Stimulated activated memory B cell treated with anti-CD40 and anti-IgM and Interleukin-4, amounts not matched to agents 10 μg/mL and 1 μg/mL and 100 μg/mL, for 72 hours (primary cell): ENCODE measurements around the gene LIN37.

Source experiments
- ATAC-seq: fragments of 150-1000 bp; cut with Tn5 transposase; 2 replicates; pipeline ENCODE4 v1.10.0; 2021
- H3K27ac Mint-ChIP-seq: one replicate; pipeline ENCODE4 v1.8.0; 2022; ENCODE audit warnings: mild to moderate bottlenecking, mixed read lengths
- H3K27me3 Mint-ChIP-seq: one replicate; pipeline ENCODE4 v1.8.0; 2022; ENCODE audit warnings: mixed read lengths
- H3K36me3 Mint-ChIP-seq: one replicate; pipeline ENCODE4 v1.8.0; 2022; ENCODE audit warnings: mixed read lengths
- H3K4me1 Mint-ChIP-seq: one replicate; pipeline ENCODE4 v1.8.0; 2022; ENCODE audit warnings: mixed read lengths
- H3K4me3 Mint-ChIP-seq: one replicate; pipeline ENCODE4 v1.8.0; 2022; ENCODE audit warnings: mild to moderate bottlenecking, moderate library complexity, mixed read lengths
- H3K9me3 Mint-ChIP-seq: one replicate; pipeline ENCODE4 v1.8.0; 2022; ENCODE audit warnings: mixed read lengths

LIN37 gene

DNA sequence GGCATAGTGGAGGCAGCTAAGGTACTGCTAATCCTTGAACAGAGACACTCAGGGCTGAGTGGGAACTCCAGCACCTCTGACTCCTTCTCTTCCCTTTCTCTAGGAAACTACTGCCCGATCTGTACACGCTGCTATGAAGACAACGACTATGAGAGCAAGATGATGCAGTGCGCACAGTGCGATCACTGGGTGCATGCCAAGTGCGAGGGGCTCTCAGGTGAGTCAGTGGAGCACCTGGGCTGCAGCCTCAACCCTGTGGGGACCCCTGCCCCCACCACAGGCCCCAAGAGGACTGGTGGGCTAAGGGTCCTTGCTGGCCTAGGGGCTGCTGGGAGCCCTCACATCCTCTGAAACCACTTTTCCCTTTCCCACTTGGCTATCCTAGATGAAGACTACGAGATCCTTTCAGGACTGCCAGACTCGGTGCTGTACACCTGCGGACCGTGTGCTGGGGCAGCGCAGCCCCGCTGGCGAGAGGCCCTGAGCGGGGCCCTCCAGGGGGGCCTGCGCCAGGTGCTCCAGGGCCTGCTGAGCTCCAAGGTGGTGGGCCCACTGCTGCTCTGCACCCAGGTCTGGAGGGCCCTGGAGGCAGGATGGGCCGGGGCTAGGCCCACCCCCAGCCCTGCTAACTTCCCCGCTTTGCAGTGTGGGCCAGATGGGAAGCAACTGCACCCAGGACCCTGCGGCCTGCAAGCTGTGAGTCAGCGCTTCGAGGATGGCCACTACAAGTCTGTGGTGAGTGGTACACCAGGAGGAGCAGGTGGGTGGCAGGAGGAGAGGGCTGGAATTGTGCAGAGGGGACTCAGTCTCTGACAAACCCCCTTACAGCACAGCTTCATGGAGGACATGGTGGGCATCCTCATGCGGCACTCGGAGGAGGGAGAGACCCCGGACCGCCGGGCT, 21.1 kb upstream of the LIN37 start:
- Mint-ChIP-seq H3K4me3 (no peak overlapping the region), H3K27me3 (no peaks in the 10 kb centered on the region), H3K27ac (no peak overlapping the region), H3K9me3 (no peaks in the 10 kb centered on the region), H3K4me1 (peaks cover 3% of the 10 kb centered on the region), H3K36me3 (peaks cover 84% of the 10 kb centered on the region)
- ATAC-seq: no peak

DNA sequence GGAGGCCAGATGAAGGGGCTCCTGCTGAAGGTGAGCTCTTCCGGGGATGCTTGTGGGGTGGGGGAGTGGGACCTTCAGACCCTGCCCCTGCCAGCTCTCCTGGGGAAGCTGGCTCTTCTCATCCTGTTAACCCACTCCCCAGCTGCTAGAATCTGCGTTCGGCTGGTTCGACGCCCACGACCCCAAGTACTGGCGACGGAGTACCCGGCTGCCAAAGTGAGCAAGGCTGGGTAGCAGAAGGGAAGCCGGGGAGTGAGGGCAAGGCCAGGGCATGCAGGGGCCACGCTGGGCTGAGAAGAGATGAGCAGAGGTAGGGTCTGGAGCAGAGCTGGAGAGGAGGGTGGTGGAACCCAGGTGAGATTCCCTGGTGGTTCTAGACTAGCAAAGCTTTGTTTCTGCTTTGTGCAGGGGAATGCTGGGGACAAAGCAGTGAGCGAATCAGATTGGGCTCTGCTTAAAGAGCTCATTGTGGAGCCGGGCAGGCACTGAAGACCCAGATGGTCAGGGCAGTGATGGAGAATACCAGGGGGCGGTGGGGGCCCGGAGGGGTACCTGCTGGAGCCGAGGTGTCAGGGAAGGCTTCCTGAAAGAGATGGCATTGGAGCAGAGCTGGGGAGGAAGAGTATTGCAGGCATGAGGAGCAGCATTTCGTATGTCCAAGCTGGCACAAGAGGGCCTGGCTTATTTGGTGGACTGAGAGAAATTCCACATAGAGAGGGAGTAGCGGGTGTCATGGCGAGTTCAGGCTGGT, 20.2 kb upstream of the LIN37 start:
- peaks cover 79% of the 10 kb centered on the region for H3K36me3 Mint-ChIP-seq

DNA sequence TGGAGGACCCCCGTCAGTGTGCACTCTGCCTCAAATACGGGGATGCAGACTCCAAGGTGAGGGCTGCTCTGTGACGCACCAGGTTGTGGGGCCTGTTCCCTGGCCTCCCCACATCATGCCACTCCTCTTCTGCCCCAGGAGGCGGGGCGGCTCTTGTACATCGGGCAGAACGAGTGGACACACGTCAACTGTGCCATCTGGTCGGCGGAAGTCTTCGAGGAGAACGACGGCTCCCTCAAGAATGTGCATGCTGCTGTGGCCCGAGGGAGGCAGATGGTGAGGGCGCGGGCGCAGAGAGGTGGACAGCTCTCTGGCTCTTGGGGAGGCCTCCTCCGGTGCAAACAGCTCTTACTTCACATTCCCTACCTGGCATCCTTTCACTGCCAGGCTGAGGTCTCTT, 19.4 kb upstream of the LIN37 start:
- Mint-ChIP-seq H3K4me3 (no peak overlapping the region), H3K4me1 (peaks cover 5% of the 10 kb centered on the region), H3K9me3 (no peaks in the 10 kb centered on the region), H3K36me3 (peaks cover 76% of the 10 kb centered on the region), H3K27me3 (no peaks in the 10 kb centered on the region), H3K27ac (no peak overlapping the region)
- no peak for ATAC-seq

More for the DNA sequence above, 20.2 kb upstream of the LIN37 start:
- H3K4me1 Mint-ChIP-seq: no peaks in the 10 kb centered on the region
- H3K9me3 Mint-ChIP-seq: no peaks in the 10 kb centered on the region
- ATAC-seq: no peak
- H3K4me3 Mint-ChIP-seq: no peak overlapping the region
- H3K27ac Mint-ChIP-seq: no peak overlapping the region
- no peaks in the 10 kb centered on the region for H3K27me3 Mint-ChIP-seq

DNA sequence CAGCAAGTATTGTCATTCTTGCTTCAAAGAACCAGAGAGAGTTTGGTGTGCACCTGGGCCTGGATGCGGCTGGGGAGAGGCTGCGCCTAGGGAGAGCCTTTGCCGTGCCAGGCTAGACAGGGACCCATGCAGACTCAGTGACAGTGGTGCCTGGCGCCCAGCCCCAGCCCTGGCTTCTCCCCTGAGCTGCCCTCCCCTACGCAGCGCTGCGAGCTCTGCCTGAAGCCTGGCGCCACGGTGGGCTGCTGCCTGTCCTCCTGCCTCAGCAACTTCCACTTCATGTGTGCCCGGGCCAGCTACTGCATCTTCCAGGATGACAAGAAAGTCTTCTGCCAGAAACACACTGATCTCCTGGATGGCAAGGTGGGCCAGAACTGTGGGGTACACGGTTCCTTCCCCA, 18.6 kb upstream of the LIN37 start:
- H3K9me3 Mint-ChIP-seq: no peaks in the 10 kb centered on the region
- H3K36me3 Mint-ChIP-seq: peaks cover 80% of the 10 kb centered on the region

DNA sequence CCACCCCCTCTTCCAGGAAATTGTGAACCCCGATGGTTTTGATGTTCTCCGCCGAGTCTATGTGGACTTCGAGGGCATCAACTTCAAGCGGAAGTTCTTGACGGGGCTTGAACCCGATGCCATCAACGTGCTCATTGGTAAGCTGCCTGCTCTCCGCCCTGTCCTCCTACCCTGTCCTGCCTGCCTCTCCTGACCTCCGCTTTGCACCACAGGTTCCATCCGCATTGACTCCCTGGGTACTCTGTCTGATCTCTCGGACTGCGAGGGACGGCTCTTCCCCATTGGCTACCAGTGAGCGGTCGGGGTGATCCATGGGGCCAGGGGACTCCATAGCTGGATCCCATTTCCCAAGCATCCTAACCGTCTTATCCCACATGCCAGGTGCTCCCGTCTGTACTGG, 18.1 kb upstream of the LIN37 start:
- Mint-ChIP-seq H3K9me3 (no peaks in the 10 kb centered on the region), H3K4me1 (peaks cover 13% of the 10 kb centered on the region), H3K4me3 (no peak overlapping the region), H3K27me3 (no peaks in the 10 kb centered on the region), H3K27ac (no peak overlapping the region), H3K36me3 (peaks cover 78% of the 10 kb centered on the region)
- no peak for ATAC-seq

More for the DNA sequence above, 18.6 kb upstream of the LIN37 start:
- H3K4me1 Mint-ChIP-seq: peaks cover 12% of the 10 kb centered on the region
- no peaks in the 10 kb centered on the region for H3K27me3 Mint-ChIP-seq
- ATAC-seq: no peak
- H3K4me3 Mint-ChIP-seq: no peak overlapping the region
- H3K27ac Mint-ChIP-seq: no peak overlapping the region

DNA sequence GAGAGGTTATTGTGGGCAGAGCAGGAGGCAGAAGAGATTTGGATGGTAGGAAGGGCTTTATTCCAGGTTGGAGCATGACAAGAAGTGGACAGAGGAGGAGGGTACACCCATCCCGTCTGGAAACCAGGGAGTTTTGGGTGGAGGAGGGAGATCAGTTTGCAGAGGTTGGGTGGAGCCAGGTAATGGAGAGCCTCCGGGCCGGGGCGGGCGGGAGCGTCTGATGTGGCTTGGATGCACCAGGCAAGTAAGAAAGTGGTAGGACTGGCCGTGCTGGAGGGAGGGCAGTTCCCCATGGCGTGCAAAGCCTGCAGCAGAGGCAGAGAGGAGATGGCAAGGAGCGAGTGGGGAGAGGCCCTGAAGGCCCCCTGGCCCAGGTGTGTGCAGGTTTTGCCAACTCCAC, 17.0 kb upstream of the LIN37 start:
- no peaks in the 10 kb centered on the region for H3K27me3 Mint-ChIP-seq
- H3K36me3 Mint-ChIP-seq: peaks cover 77% of the 10 kb centered on the region
- no peak overlapping the region for H3K27ac Mint-ChIP-seq
- H3K4me1 Mint-ChIP-seq: peaks cover 16% of the 10 kb centered on the region
- H3K4me3 Mint-ChIP-seq: no peak overlapping the region
- no peak for ATAC-seq
- no peaks in the 10 kb centered on the region for H3K9me3 Mint-ChIP-seq

DNA sequence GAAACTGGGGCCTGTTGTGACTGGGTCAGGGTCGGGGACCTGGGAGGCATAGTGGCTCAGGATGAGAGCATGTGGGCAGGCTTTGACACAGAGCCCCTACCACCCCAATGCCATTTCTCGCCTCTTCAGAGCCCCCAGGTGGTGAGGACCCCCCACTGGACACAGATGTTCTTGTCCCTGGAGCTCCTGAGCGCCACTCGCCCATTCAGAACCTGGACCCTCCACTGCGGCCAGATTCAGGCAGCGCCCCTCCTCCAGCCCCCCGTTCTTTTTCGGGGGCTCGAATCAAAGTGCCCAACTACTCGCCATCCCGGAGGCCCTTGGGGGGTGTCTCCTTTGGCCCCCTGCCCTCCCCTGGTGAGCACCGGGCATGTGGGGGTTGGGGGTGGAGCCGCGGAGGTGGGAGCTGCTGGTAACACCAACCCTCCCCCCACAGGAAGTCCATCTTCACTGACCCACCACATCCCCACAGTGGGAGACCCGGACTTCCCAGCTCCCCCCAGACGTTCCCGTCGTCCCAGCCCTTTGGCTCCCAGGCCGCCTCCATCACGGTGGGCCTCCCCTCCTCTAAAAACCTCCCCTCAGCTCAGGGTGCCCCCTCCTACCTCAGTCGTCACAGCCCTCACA, 16.5 kb upstream of the LIN37 start:
- H3K27ac Mint-ChIP-seq: no peak overlapping the region
- H3K4me1 Mint-ChIP-seq: peaks cover 21% of the 10 kb centered on the region
- ATAC-seq: no peak
- no peaks in the 10 kb centered on the region for H3K9me3 Mint-ChIP-seq
- H3K27me3 Mint-ChIP-seq: no peaks in the 10 kb centered on the region
- peaks cover 78% of the 10 kb centered on the region for H3K36me3 Mint-ChIP-seq
- H3K4me3 Mint-ChIP-seq: no peak overlapping the region

DNA sequence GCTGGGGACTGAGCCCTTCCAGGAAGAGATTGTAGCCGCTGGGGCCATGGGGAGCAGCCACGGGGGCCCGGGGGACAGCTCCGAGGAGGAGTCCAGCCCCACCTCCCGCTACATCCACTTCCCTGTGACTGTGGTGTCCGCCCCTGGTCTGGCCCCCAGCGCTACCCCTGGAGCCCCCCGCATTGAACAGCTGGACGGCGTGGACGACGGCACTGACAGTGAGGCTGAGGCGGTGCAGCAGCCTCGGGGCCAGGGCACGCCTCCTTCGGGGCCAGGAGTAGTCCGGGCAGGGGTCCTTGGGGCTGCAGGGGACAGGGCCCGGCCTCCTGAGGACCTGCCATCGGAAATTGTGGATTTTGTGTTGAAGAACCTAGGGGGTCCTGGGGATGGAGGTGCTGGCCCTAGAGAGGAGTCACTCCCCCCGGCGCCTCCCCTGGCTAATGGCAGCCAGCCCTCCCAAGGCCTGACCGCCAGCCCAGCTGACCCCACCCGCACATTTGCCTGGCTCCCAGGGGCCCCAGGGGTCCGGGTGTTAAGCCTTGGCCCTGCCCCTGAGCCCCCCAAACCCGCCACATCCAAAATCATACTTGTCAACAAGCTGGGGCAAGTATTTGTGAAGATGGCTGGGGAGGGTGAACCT, 15.7 kb upstream of the LIN37 start:
- Mint-ChIP-seq H3K27me3 (no peaks in the 10 kb centered on the region), H3K4me1 (peaks cover 29% of the 10 kb centered on the region), H3K36me3 (peaks cover 83% of the 10 kb centered on the region), H3K4me3 (no peak overlapping the region), H3K27ac (no peak overlapping the region), H3K9me3 (no peaks in the 10 kb centered on the region)
- no peak for ATAC-seq

DNA sequence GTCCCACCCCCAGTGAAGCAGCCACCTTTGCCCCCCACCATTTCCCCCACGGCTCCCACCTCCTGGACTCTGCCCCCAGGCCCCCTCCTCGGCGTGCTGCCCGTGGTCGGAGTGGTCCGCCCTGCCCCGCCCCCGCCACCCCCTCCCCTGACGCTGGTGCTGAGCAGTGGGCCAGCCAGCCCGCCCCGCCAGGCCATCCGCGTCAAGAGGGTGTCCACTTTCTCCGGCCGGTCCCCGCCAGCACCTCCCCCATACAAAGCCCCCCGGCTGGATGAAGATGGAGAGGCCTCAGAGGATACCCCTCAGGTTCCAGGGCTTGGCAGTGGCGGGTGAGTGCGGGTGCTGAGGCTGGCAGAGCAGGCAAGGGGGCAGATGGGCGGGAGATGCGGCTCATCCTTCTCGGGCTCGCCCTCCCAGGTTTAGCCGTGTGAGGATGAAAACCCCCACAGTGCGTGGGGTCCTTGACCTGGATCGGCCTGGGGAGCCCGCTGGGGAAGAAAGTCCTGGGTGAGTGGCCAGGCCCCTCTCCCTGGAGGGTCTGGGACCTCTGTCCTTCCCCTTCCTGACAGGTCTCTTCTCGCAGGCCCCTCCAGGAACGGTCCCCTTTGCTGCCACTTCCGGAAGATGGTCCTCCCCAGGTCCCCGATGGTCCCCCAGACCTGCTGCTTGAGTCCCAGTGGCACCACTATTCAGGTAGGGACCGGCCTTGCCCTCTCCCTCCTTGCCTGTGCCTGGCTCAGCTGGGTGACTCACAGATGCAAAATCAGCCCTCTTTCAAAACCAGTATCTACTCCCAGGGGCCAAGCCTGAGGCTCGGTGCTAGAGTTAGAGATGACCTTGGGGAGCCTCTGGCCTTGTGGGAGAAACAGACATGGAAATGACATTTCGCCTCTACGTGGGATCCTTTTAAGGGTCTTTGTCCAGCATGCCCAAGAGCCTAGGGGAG, 14.9 kb upstream of the LIN37 start:
- no peak overlapping the region for H3K4me3 Mint-ChIP-seq
- H3K27ac Mint-ChIP-seq: peak overlapping the region; percentile 18
- H3K36me3 Mint-ChIP-seq: peaks cover 79% of the 10 kb centered on the region
- H3K9me3 Mint-ChIP-seq: no peaks in the 10 kb centered on the region
- peaks cover 31% of the 10 kb centered on the region for H3K4me1 Mint-ChIP-seq
- H3K27me3 Mint-ChIP-seq: no peaks in the 10 kb centered on the region
- no peak for ATAC-seq

DNA sequence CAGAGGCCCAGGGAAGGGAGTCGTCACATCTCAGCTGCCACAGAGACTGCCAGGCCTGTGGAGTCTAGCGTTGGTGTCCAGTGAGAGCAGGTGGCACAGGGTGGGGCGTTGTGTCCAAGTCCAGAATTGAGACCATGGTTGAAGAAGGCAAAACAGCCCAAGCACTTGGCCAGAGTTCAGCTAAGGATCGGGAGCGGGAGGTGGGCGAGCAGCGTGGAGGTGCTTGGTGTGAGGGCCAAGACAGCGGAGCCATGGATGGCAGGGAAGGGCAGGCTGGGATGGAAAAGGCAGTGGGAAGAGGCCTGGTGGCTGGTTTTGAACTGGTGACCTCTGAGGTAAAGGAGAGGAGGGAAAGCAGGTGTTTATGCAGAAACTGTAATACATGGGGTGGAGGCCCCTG, 14.1 kb upstream of the LIN37 start:
- no peak overlapping the region for H3K4me3 Mint-ChIP-seq
- H3K27ac Mint-ChIP-seq: peak overlapping the region; percentile 18
- H3K4me1 Mint-ChIP-seq: peaks cover 39% of the 10 kb centered on the region
- no peaks in the 10 kb centered on the region for H3K9me3 Mint-ChIP-seq
- peaks cover 76% of the 10 kb centered on the region for H3K36me3 Mint-ChIP-seq
- ATAC-seq: no peak
- H3K27me3 Mint-ChIP-seq: no peaks in the 10 kb centered on the region

DNA sequence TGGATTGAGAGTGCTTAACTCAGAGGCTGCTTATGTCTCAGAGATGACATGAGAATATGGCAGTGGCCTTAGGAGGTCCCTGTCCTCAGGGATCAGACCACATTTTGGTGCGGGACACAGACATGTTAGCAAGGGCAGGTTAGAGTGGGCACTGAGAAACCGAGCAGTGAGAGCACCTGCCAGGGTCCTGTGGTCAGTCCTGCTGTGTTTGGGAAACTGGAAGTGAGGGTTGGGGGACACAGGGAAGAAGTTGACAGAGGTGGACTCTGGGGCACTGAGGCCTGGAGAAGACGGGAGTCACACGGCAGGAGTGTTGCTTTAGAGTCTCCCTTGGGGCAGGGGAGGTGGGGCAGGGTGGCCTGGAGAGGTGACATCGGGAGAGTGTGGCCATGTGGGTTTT, 13.5 kb upstream of the LIN37 start:
- ATAC-seq: no peak
- Mint-ChIP-seq H3K9me3 (no peaks in the 10 kb centered on the region), H3K4me1 (peaks cover 45% of the 10 kb centered on the region), H3K36me3 (peaks cover 71% of the 10 kb centered on the region), H3K27ac (peak overlapping the region; percentile 18), H3K4me3 (no peak overlapping the region), H3K27me3 (no peaks in the 10 kb centered on the region)

DNA sequence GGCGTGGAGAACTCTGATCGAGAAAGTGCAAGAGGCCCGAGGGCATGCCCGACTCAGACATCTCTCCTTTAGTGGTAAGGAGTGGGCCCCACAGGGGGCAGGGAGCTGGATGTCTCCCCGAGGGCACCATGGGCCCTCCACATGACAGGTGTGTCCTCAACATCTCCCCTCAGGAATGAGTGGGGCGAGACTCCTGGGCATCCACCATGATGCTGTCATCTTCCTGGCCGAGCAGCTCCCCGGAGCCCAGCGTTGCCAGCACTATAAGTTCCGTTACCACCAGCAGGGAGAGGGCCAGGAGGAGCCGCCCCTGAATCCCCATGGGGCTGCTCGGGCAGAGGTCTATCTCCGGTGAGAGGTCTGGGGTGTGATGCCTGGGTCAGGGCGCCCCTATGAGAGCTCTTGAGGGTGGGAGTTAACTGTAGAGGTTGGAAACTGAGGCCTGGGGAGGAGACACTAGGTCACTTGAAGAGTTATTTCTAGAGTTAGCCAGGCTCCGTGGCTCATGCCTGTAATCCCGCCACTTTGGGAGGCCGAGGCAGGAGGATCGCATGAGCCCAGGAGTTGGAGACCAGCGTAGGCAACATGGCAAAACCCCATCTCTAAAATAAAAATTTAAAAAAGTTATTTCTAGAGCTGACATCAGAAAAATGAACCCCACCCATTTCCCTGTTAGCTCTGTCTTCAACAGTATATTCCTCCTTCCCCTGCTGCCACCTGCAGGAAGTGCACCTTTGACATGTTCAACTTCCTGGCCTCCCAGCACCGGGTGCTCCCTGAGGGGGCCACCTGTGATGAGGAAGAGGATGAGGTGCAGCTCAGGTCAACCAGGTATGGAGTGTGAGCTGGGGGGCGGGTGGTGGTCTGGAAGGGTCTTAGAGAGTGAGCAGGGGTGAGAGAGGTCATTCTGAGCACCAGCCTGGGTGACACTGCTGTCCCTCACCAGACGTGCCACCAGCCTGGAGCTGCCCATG, 11.2 kb upstream of the LIN37 start:
- H3K27me3 Mint-ChIP-seq: no peaks in the 10 kb centered on the region
- H3K4me1 Mint-ChIP-seq: peaks cover 54% of the 10 kb centered on the region
- peak overlapping the region; percentile 30 for H3K27ac Mint-ChIP-seq
- no peak for ATAC-seq
- H3K4me3 Mint-ChIP-seq: no peak overlapping the region
- no peaks in the 10 kb centered on the region for H3K9me3 Mint-ChIP-seq
- H3K36me3 Mint-ChIP-seq: peaks cover 57% of the 10 kb centered on the region

DNA sequence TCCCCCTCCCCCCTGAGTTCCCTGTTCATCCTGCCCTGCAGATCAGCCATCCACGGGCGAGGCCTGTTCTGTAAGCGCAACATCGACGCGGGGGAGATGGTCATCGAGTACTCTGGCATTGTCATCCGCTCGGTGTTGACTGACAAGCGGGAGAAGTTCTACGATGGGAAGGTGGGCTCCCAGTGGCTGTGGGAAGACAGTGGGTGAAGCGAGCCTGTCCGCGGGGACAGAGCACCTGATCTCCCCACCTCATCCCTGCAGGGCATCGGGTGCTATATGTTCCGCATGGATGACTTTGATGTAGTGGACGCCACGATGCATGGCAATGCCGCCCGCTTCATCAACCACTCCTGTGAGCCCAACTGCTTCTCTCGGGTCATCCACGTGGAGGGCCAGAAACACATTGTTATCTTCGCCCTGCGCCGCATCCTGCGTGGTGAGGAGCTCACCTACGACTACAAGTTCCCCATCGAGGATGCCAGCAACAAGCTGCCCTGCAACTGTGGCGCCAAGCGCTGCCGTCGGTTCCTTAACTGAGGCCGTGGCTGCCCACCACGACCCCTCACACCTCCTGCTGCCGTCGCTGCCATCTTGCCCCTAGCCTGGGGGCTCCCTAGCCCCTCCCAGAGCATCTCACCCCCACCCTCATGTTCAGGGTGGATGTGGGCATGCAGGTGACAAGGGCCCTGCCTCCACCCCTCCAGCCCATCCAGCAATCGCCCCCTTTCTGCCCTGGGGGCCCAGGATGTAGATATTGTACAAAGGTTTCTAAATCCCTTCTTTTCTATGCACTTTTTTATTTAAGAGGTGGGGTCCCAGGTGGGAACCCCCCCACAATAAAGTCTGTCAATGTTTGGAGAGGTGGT, 10.1 kb upstream of the LIN37 start:
- Mint-ChIP-seq H3K9me3 (no peaks in the 10 kb centered on the region), H3K4me1 (peaks cover 65% of the 10 kb centered on the region), H3K27ac (peak overlapping the region; percentile 30), H3K4me3 (no peak overlapping the region), H3K36me3 (peaks cover 60% of the 10 kb centered on the region), H3K27me3 (no peaks in the 10 kb centered on the region)
- ATAC-seq: no peak
